Mesodermal cell (in vitro differentiated cells): ENCODE measurements around the gene CTDNEP1.
A peak's percentile ranks its signal among the peaks of the same experiment; 100 is the strongest.

Source experiments
- H3K27ac ChIP-seq: 2 replicates; pipeline ENCODE4 v1.7.0; 2013; ENCODE audit warnings: mild to moderate bottlenecking, low read depth, low read length, moderate library complexity; ENCODE audit not compliant: severe bottlenecking
- H3K36me3 ChIP-seq: 2 replicates; pipeline ENCODE4 v1.7.1; 2013; ENCODE audit warnings: mild to moderate bottlenecking, low read length, moderate library complexity; ENCODE audit not compliant: control insufficient read depth, insufficient read depth
- H3K4me1 ChIP-seq: one replicate; pipeline ENCODE4 v1.7.1; 2013; ENCODE audit warnings: mild to moderate bottlenecking, low read length; ENCODE audit not compliant: insufficient read depth, control insufficient read depth, poor library complexity, severe bottlenecking
- H3K4me3 ChIP-seq: 2 replicates; pipeline ENCODE4 v1.7.0; 2013; ENCODE audit warnings: low read length, control low read depth, mild to moderate bottlenecking; ENCODE audit not compliant: insufficient read depth, poor library complexity, severe bottlenecking; ENCODE audit errors: extremely low read depth
- H3K9me3 ChIP-seq: 2 replicates; pipeline ENCODE4 v1.7.1; 2013; ENCODE audit warnings: mild to moderate bottlenecking, low read length, moderate library complexity; ENCODE audit not compliant: control insufficient read depth
- WGBS, 2 experiments: methylation state at CpG; one replicate each; pipeline ENCODE4 v1.1.5; 2013; ENCODE audit warnings: missing lambda C conversion rate in 2 of 2; ENCODE audit not compliant: insufficient coverage in 2 of 2; 5-methylcytosine and 5-hydroxymethylcytosine counted together

Gene CTDNEP1

GRCh38 chr17:7224661-7225111 lies 26.8 kb downstream of the CTDNEP1 start:
- H3K4me3 ChIP-seq: no peak overlapping the region
- no peaks in the 10 kb centered on the region for H3K9me3 ChIP-seq
- H3K4me1 ChIP-seq: peaks cover 22% of the 10 kb centered on the region
- WGBS, 2 experiments: 81 to 85% methylated on average over 13 to 14 of the region's 15 CpGs
- H3K36me3 ChIP-seq: peaks cover 86% of the 10 kb centered on the region
- H3K27ac ChIP-seq: no peak overlapping the region

- H3K36me3 ChIP-seq: peaks cover 81% of the 10 kb centered on the region
- WGBS, 2 experiments: 96% methylated on average over 4 to 10 of the region's 10 CpGs
- no peaks in the 10 kb centered on the region for H3K9me3 ChIP-seq
- peaks cover 22% of the 10 kb centered on the region for H3K4me1 ChIP-seq
- H3K27ac ChIP-seq: peak overlapping the region; percentile 29
- H3K4me3 ChIP-seq: no peak overlapping the region
These were observed 27.4 kb downstream of the CTDNEP1 start for GRCh38 chr17:7224110-7224509.

DNA sequence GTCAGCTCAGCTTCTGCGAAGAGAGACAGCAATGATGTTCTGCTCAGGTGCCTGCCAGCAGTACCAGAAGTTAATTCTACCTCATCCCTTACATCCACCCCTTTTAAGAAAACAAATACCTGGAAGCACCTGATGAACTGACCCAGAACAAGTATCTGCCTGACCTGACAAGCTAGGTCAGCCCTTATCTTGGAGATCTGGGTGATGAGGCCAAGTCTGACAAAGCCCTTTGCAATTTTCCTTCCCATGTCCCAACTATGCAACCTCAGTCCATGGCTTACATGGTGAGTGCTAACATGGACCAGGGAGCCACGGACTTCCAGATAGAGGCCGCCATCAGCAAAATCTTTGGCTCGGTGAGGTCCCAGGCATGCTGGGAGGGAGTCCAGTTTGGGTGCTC lies 28.2 kb downstream of the CTDNEP1 start:
- H3K4me3 ChIP-seq: no peak overlapping the region
- H3K36me3 ChIP-seq: peaks cover 73% of the 10 kb centered on the region
- peaks cover 30% of the 10 kb centered on the region for H3K4me1 ChIP-seq
- H3K27ac ChIP-seq: no peak overlapping the region
- no peaks in the 10 kb centered on the region for H3K9me3 ChIP-seq
- WGBS, 2 experiments: 94 to 100% methylated on average over 3 of the region's 4 CpGs

DNA sequence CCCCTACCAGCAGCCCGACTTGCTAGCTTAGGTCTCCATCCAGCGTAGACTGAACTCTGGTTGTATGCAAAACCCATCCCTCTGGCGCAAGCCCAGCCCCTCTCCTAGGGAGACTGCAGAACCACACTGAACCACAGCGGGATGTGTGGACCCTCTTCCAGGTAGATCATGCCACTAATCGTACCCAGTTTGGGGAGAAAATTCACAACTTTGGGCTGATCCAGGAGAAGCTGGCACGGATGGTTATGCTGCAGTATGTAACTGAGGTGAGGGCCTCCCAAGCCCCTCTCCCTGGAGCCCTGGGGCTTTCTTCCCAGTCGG lies 28.6 kb downstream of the CTDNEP1 start:
- WGBS, 2 experiments: 98 to 100% methylated on average over 6 to 7 of the region's 7 CpGs
- no peak overlapping the region for H3K27ac ChIP-seq
- peaks cover 69% of the 10 kb centered on the region for H3K36me3 ChIP-seq
- no peak overlapping the region for H3K4me3 ChIP-seq
- H3K9me3 ChIP-seq: no peaks in the 10 kb centered on the region
- peaks cover 34% of the 10 kb centered on the region for H3K4me1 ChIP-seq

DNA sequence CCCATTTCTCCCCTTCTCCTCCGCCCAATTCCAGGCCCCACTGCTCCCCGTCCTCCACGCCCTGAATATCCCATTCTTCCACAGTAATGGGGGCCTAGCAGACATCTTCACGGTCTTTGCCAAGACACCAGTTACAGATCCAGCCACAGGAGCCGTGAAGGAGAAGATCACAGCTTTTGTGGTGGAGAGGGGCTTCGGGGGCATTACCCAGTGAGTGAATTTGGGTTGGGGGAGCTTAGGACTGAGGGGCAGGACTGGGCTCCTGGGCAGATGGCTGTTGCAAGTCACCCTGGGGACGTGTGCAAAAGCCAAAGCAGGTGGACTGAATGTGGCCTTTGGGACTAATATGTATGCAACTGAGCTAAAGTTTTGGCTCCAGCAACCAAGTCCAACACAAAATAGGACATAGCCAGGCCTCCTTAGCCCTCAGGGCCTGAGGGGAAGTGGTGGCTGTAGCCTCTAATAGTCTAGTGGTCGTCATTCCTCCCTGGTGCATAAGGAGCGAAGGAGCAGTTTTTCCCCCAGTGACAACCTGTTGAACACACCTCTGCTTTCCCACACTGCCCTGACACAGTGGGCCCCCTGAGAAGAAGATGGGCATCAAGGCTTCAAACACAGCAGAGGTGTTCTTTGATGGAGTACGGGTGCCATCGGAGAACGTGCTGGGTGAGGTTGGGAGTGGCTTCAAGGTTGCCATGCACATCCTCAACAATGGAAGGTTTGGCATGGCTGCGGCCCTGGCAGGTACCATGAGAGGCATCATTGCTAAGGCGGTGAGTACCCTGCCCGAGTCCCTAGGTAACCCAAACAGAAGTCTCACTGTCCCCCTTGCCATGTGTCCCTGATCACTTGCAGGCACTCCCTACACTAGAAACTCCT lies 29.2 kb downstream of the CTDNEP1 start:
- H3K4me3 ChIP-seq: no peak overlapping the region
- H3K27ac ChIP-seq: no peak overlapping the region
- 93 to 96% methylated on average over 13 to 14 of the region's 15 CpGs for WGBS, 2 experiments
- H3K36me3 ChIP-seq: peaks cover 63% of the 10 kb centered on the region
- peaks cover 38% of the 10 kb centered on the region for H3K4me1 ChIP-seq
- H3K9me3 ChIP-seq: no peaks in the 10 kb centered on the region

GRCh38 chr17:7221278-7222092 lies 30.0 kb downstream of the CTDNEP1 start:
- WGBS, 2 experiments: 96 to 98% methylated on average over 6 to 8 of the region's 10 CpGs
- peaks cover 54% of the 10 kb centered on the region for H3K36me3 ChIP-seq
- peaks cover 40% of the 10 kb centered on the region for H3K4me1 ChIP-seq
- H3K4me3 ChIP-seq: peak overlapping the region; percentile 87
- H3K9me3 ChIP-seq: no peaks in the 10 kb centered on the region
- no peak overlapping the region for H3K27ac ChIP-seq

GRCh38 chr17:7220593-7221277 lies 30.8 kb downstream of the CTDNEP1 start:
- H3K27ac ChIP-seq: peak overlapping the region; percentile 91
- H3K4me1 ChIP-seq: peaks cover 47% of the 10 kb centered on the region
- WGBS, 2 experiments: 49 to 76% methylated on average over 8 to 10 of the region's 11 CpGs
- peaks cover 47% of the 10 kb centered on the region for H3K36me3 ChIP-seq
- H3K4me3 ChIP-seq: peak overlapping the region; percentile 87
- H3K9me3 ChIP-seq: no peaks in the 10 kb centered on the region

DNA sequence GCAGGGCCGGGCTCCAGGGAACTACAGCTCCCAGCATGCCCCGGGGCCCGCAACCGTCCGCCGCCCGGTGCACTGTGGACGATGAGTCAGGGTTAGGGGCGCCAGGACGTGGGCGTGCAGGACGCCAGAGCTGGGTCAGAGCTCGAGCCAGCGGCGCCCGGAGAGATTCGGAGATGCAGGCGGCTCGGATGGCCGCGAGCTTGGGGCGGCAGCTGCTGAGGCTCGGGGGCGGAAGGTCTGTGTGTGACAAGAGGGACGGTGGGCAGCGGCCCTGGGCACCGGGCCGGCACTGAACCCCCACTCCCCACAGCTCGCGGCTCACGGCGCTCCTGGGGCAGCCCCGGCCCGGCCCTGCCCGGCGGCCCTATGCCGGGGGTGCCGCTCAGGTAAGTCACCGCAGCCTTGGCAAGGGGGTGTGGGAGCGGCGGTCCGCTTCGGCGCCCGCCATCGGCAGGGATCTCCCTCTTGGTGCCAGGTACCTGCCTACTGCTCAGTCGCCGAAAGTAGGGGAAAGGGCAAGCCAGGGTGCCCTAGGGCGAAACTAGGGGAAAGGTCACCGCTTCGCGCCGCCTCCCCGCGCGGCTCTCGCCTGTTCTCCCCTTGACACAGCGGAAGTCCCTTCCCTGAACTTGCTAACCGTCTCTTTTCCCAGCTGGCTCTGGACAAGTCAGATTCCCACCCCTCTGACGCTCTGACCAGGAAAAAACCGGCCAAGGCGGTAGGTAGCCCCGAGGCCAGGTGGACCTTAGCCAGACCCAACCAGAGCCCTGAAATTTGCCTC lies 31.5 kb downstream of the CTDNEP1 start, which contains the start of the genes ACADVL and DLG4:
Gene ACADVL (plus strand): TSS at position 127 of the 781 bp plus-strand sequence. CDS start 47 bp downstream, at position 174.
Gene DLG4 (minus strand): TSS at position 25 of the 781 bp plus-strand sequence.
- Histone ChIP-seq H3K27ac (peak within 1 kb of the TSS; percentile 91), H3K9me3 (no peaks in the 10 kb centered on the region), H3K4me1 (peaks cover 47% of the 10 kb centered on the region), H3K36me3 (peaks cover 40% of the 10 kb centered on the region), H3K4me3 (peak within 1 kb of the TSS; percentile 87)
- 0 to 1% methylated on average over 51 to 59 of the region's 63 CpGs for WGBS, 2 experiments

- Histone ChIP-seq H3K27ac (peak overlapping the region; percentile 91), H3K9me3 (no peaks in the 10 kb centered on the region), H3K4me3 (peak overlapping the region; percentile 87), H3K4me1 (peaks cover 42% of the 10 kb centered on the region), H3K36me3 (peaks cover 33% of the 10 kb centered on the region)
- WGBS, 2 experiments: 30 to 32% methylated on average over 4 to 11 of the region's 12 CpGs
These were observed 32.2 kb downstream of the CTDNEP1 start for GRCh38 chr17:7219229-7219811.
